Upper lobe of left lung (tissue), 6 donors: ENCODE measurements around the gene RNPEPL1. TPM values are rescaled to one million over a fixed set of nuclear protein-coding genes. Genes with fewer than 3 reads are reported as not detected.

Experiments
- ATAC-seq, 2 donors: fragments of 200-7000 bp; cut with Tn5 transposase; one replicate each; pipeline ENCODE4 v1.9.1; 2022; ENCODE audit warnings: mild to moderate bottlenecking in 2 of 2, moderate library complexity in 2 of 2; ENCODE audit not compliant: low FRiP score in 2 of 2
- DNase-seq, 2 donors: peaks; one replicate each; pipeline ENCODE4 v3.0.0-alpha.2; 2019 to 2020
- H3K27ac ChIP-seq, 4 donors: fragments of 200-600 bp; sonication (generic); one replicate each; pipeline ENCODE4 v1.5.1; 2016 to 2019
- H3K27me3 ChIP-seq, 4 donors: fragments of 200-600 bp; sonication (generic); one replicate each; pipeline ENCODE4 v1.5.1; 2017 to 2019
- H3K36me3 ChIP-seq, 4 donors: fragments of 200-600 bp; sonication (generic); one replicate each; pipeline ENCODE4 v1.5.1; 2016 to 2019
- H3K4me1 ChIP-seq, 4 donors: fragments of 200-600 bp; sonication (generic); one replicate each; pipeline ENCODE4 v1.5.1; 2018 to 2019
- H3K4me3 ChIP-seq, 4 donors: fragments of 200-600 bp; sonication (generic); one replicate each; pipeline ENCODE4 v1.5.1; 2017 to 2019; ENCODE audit warnings: mild to moderate bottlenecking in 2 of 4, moderate library complexity in 1 of 4
- H3K9me3 ChIP-seq, 4 donors: fragments of 200-600 bp; sonication (generic); one replicate each; pipeline ENCODE4 v1.5.1; 2018 to 2019
- EP300 ChIP-seq, 4 donors: sonication (generic); formaldehyde crosslinking; IDR thresholded peaks; one replicate each; pipeline ENCODE4 v1.5.1; 2017; ENCODE audit warnings: antibody characterized with exemption in 4 of 4, control low read depth in 2 of 4
- POLR2A ChIP-seq, 4 donors: fragments of 450-650 bp; IDR thresholded peaks; one replicate each; pipeline ENCODE4 v1.5.1; 2016 to 2017; ENCODE audit warnings: antibody characterized with exemption in 4 of 4, mild to moderate bottlenecking in 2 of 4
- POLR2AphosphoS5 ChIP-seq, 2 donors: sonication (generic); formaldehyde crosslinking; IDR thresholded peaks; one replicate each; pipeline ENCODE4 v1.5.1; 2017; ENCODE audit warnings: antibody characterized with exemption in 2 of 2
- WGBS, 2 donors: methylation state at CpG; one replicate each; pipeline ENCODE4 v1.1.5; 2017 to 2018; 5-methylcytosine and 5-hydroxymethylcytosine counted together
- total RNA-seq, 6 donors: library from RNA; depleted of rRNA in 4 of 6; stranded (reverse); fragments of >200 nt in 4 of 6; gene quantifications; one replicate each; pipeline versions ENCODE4 v1.1.0 to v1.2.1, GENCODE V29; 2016 to 2021
- TF ChIP-seq, protein P1 (sequence below), 6 experiments: fragments of 450-650 bp in 4 of 6; fragments of 200-600 bp in 2 of 6; sonication (generic) in 2 of 6; IDR thresholded peaks; one replicate each; pipeline ENCODE4 v1.5.1; 2016 to 2019; ENCODE audit warnings: antibody characterized with exemption in 6 of 6
- donor health status: DM: no; HTN: no; CAD: no; lungs with moderate emphysema.
- donor health status: DM: no; HTN: yes; CAD: no; lungs with severe emphysema.

RNPEPL1 gene
- total RNA-seq, 6 donors from 2014 or later = 71.0 to 264 (median 123) TPM

DNA sequence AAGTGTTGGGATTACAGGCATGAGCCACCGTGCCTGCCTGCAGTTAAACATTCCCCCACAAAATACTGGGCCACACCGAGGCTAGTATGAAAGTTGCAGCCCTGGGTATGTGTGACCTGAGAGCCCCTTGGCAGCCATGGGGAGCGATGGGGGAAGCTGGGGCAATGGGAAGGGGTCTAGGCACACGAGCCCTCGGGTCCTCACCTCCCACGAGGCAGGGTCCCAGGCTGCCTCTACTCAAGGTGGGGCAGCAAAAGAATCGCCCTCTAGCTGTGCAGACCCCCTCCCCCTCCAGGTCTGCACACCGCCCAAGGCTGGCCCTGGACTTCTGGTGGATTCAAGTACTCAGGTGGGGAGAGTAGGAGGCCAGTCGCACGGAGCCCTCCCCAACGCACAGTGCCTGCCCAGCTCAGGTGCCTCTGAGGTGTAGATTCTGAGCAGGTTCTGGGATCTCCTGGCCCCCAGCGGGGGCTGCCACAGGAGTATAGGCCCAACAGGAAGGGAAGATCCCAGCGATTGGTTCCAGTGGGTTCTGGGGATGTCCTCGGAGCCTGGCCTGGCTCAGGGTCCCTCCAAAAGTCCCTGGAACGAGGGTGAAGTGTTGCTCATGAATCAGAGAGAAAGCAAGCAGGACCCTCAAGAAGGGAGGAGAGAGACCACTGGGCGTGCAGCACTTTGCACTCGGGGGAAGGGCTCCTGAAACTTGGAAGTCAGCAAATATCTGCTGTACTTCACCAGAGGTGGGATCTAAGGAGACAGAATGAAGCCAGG lies 59.6 kb downstream of the RNPEPL1 start:
- H3K4me1 ChIP-seq = peaks cover 0 to 18% (median 7%) of the 10 kb centered on the region in 4 donors
- H3K9me3 ChIP-seq = no peaks in the 10 kb centered on the region
- no peak for DNase-seq
- no peak for TF ChIP-seq EP300 (IDR thresholded peaks at IDR 0.05)
- no peak for TF ChIP-seq POLR2A (IDR thresholded peaks at IDR 0.05)
- TF ChIP-seq, protein P1, sequence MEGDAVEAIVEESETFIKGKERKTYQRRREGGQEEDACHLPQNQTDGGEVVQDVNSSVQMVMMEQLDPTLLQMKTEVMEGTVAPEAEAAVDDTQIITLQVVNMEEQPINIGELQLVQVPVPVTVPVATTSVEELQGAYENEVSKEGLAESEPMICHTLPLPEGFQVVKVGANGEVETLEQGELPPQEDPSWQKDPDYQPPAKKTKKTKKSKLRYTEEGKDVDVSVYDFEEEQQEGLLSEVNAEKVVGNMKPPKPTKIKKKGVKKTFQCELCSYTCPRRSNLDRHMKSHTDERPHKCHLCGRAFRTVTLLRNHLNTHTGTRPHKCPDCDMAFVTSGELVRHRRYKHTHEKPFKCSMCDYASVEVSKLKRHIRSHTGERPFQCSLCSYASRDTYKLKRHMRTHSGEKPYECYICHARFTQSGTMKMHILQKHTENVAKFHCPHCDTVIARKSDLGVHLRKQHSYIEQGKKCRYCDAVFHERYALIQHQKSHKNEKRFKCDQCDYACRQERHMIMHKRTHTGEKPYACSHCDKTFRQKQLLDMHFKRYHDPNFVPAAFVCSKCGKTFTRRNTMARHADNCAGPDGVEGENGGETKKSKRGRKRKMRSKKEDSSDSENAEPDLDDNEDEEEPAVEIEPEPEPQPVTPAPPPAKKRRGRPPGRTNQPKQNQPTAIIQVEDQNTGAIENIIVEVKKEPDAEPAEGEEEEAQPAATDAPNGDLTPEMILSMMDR (IDR thresholded peaks at IDR 0.05) = no peak
- TF ChIP-seq POLR2AphosphoS5 (IDR thresholded peaks at IDR 0.05) = no peak
- H3K27ac ChIP-seq = no peak overlapping the region
- no peaks in the 10 kb centered on the region for H3K27me3 ChIP-seq
- no peaks in the 10 kb centered on the region for H3K36me3 ChIP-seq
- 85 to 91% methylated on average over 14 to 17 of the region's 17 CpGs for WGBS, 2 donors
- no peak overlapping the region for H3K4me3 ChIP-seq
- no peak for ATAC-seq

GRCh38 chr2:240628507-240628807 lies 60.2 kb downstream of the RNPEPL1 start:
- WGBS, 2 donors = 82 to 88% methylated on average over 7 of the region's 7 CpGs
- peaks cover 0 to 3% (median under 1%) of the 10 kb centered on the region in 4 donors for H3K9me3 ChIP-seq
- TF ChIP-seq POLR2A (IDR thresholded peaks at IDR 0.05) = no peak
- TF ChIP-seq POLR2AphosphoS5 (IDR thresholded peaks at IDR 0.05) = no peak
- TF ChIP-seq EP300 (IDR thresholded peaks at IDR 0.05) = no peak
- TF ChIP-seq, protein P1 (IDR thresholded peaks at IDR 0.05) = no peak

DNA sequence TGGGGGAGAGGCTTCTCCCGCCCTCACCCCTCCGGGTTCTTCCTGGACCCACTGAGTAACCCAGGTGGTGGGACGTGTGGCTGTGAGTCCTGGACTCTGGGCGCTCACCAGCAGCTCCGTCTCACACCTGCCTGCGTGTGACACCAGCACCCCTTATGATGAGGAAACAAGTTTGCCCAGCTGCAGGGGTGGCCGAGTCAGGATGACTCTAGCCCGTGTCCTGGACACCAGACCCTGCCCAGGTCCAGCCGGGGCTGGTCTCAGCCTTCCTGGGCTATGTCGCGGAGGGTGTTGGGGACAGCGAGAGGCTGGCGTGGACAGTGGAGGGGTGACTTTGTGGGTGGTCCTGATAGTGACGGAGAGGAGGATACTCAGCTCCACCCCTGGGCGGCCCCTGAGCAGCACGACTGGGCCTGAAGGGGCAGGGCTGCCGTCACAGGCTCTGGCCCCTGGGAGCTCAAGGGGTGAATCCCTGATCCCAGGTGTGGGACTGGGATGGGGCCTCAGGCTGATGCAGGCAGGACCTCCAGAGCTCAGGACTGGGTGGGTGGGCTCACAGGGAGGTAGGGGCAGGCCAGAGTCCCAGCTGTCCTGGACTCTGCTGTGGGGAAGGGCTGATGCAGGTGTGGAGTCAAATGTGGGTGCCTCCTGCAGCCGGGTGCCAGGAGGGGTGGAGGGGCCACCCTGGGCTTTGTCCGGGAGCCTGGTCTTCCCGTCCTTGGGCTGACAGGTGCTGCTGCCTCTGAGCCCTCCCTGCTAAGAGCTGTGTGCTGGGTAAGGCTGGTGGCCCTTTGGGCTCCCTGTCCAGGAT lies 60.7 kb downstream of the RNPEPL1 start:
- WGBS, 2 donors = 67% methylated on average over 18 of the region's 20 CpGs; no CpG with 5 or more reads in 1 of the 2 donors
- peak in 1 of 2 donors; percentile 60 for DNase-seq
- TF ChIP-seq POLR2AphosphoS5 (IDR thresholded peaks at IDR 0.05) (no peak), POLR2A (IDR thresholded peaks at IDR 0.05) (no peak), EP300 (IDR thresholded peaks at IDR 0.05) (no peak)
- TF ChIP-seq, protein P1 (IDR thresholded peaks at IDR 0.05) = no peak

More at GRCh38 chr2:240628507-240628807, 60.2 kb downstream of the RNPEPL1 start:
- DNase-seq (no peak), ATAC-seq (no peak)
- Histone ChIP-seq H3K27ac (no peak overlapping the region), H3K36me3 (no peaks in the 10 kb centered on the region), H3K4me3 (no peak overlapping the region), H3K4me1 (peaks cover 0 to 16% (median 6%) of the 10 kb centered on the region in 4 donors), H3K27me3 (no peaks in the 10 kb centered on the region)

DNA sequence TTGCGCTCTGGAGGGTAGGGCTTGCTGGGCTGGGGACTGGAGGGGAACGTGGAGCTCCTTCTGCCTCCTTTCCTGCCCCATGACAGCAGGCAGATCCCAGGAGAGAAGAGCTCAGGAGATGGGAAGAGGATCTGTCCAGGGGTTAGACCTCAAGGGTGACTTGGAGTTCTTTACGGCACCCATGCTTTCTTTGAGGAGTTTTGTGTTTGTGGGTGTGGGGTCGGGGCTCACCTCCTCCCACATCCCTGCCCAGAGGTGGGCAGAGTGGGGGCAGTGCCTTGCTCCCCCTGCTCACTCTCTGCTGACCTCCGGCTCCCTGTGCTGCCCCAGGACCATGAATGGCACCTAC lies 61.3 kb downstream of the RNPEPL1 start:
- TF ChIP-seq EP300 (IDR thresholded peaks at IDR 0.05) = no peak
- TF ChIP-seq POLR2AphosphoS5 (IDR thresholded peaks at IDR 0.05) = no peak
- TF ChIP-seq, protein P1 (IDR thresholded peaks at IDR 0.05) = no peak
- TF ChIP-seq POLR2A (IDR thresholded peaks at IDR 0.05) = no peak
- H3K27ac ChIP-seq = no peak overlapping the region
- no peak for DNase-seq
- no peaks in the 10 kb centered on the region for H3K36me3 ChIP-seq
- ATAC-seq = no peak
- H3K4me3 ChIP-seq = no peak overlapping the region
- H3K27me3 ChIP-seq = no peaks in the 10 kb centered on the region
- H3K4me1 ChIP-seq = peaks cover 0 to 11% (median 3%) of the 10 kb centered on the region in 4 donors
- 64 to 82% methylated on average over 3 to 4 of the region's 5 CpGs for WGBS, 2 donors
- peaks cover 0 to 10% (median 4%) of the 10 kb centered on the region in 4 donors for H3K9me3 ChIP-seq

More for the DNA sequence above, 60.7 kb downstream of the RNPEPL1 start:
- Histone ChIP-seq H3K27ac (no peak overlapping the region), H3K36me3 (no peaks in the 10 kb centered on the region), H3K27me3 (no peaks in the 10 kb centered on the region), H3K9me3 (peaks cover 0 to 9% (median 4%) of the 10 kb centered on the region in 4 donors), H3K4me3 (no peak overlapping the region), H3K4me1 (peaks cover 0 to 13% (median 4%) of the 10 kb centered on the region in 4 donors)
- ATAC-seq = no peak
